ENCODE data around the gene LGR5. TPM values are rescaled to one million over a fixed set of nuclear protein-coding genes. Genes with fewer than 3 reads are reported as not detected.
"Not testable (repeated sequence)": the region's sequence is repeated elsewhere in the genome, so short reads cannot be mapped to it uniquely, and the experiment has no call there.

LGR5 gene
- total RNA-seq, 1 donor: under 0.01 TPM

DNA sequence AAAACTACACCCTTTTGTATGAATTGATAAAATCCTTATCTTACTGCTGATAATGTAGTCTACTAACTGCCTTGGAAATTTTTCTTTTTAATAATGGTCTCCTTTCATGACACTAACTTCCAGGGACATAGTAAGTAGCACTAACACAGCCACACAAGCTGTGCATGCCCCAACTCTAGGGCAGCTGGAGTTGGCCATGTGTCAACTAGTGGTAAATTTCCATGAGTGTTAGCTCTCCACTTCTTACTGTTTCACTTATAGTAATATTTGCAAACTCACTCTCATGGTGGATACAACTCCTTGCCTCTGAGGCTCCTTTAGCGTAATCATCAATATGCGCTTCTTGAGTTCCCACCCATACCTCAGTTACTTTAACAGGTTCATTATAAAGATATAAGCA lies 38.0 kb downstream of the LGR5 start:
- no peaks in the 10 kb centered on the region for H3K79me2 ChIP-seq (ENCODE audit: insufficient read depth, low read length)
- H3K4me1 ChIP-seq (ENCODE audit: insufficient read depth, low read length): peaks cover 11% of the 10 kb centered on the region
- no peak overlapping the region for H3K4me2 ChIP-seq (ENCODE audit: insufficient read depth, low read length)
- DNase-seq (ENCODE audit: insufficient read length, low spot score, missing footprints): no peak
- H3K9me3 ChIP-seq (ENCODE audit: low read depth, low read length): no peaks in the 10 kb centered on the region
- TF ChIP-seq, protein P1, sequence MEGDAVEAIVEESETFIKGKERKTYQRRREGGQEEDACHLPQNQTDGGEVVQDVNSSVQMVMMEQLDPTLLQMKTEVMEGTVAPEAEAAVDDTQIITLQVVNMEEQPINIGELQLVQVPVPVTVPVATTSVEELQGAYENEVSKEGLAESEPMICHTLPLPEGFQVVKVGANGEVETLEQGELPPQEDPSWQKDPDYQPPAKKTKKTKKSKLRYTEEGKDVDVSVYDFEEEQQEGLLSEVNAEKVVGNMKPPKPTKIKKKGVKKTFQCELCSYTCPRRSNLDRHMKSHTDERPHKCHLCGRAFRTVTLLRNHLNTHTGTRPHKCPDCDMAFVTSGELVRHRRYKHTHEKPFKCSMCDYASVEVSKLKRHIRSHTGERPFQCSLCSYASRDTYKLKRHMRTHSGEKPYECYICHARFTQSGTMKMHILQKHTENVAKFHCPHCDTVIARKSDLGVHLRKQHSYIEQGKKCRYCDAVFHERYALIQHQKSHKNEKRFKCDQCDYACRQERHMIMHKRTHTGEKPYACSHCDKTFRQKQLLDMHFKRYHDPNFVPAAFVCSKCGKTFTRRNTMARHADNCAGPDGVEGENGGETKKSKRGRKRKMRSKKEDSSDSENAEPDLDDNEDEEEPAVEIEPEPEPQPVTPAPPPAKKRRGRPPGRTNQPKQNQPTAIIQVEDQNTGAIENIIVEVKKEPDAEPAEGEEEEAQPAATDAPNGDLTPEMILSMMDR (IDR thresholded peaks at IDR 0.05; ENCODE audit: extremely low read depth, low read depth, low read length): no peak
- no peaks in the 10 kb centered on the region for H4K20me1 ChIP-seq (ENCODE audit: insufficient read depth, low read length)
- no peak overlapping the region for H3K27ac ChIP-seq (ENCODE audit: low read depth, low read length)
- H3K36me3 ChIP-seq (ENCODE audit: insufficient read depth, low read length): no peaks in the 10 kb centered on the region
- peaks cover 2% of the 10 kb centered on the region for H3K27me3 ChIP-seq (ENCODE audit: insufficient read depth, low read length)
- no peak overlapping the region for H3K4me3 ChIP-seq (ENCODE audit: insufficient read depth, low read length)
- H2AFZ ChIP-seq (ENCODE audit: low read length): no peak overlapping the region

DNA sequence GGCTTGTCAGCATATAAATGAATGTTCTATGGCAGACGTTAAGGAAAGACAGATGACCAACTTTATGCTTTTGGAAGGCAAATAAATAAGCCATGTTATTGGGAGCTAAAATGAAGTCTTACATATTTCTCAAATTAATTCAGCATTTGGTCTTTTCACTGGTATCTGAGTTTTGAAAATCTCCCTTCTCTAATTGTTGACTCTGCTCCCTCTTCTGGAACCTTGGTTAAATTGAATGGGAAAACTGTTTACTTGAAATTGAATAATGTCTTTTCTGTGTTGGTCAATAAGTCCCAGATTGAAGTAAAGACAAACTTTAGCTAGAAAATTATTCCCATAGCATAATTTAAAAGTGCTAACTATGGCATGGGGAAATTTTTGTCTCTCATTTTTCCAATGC lies 38.7 kb downstream of the LGR5 start:
- Histone ChIP-seq H3K9me3 (ENCODE audit: low read depth, low read length) (no peaks in the 10 kb centered on the region), H3K4me3 (ENCODE audit: insufficient read depth, low read length) (no peak overlapping the region), H3K4me2 (ENCODE audit: insufficient read depth, low read length) (no peak overlapping the region), H3K4me1 (ENCODE audit: insufficient read depth, low read length) (peaks cover 11% of the 10 kb centered on the region), H3K79me2 (ENCODE audit: insufficient read depth, low read length) (no peaks in the 10 kb centered on the region), H3K27me3 (ENCODE audit: insufficient read depth, low read length) (peaks cover 7% of the 10 kb centered on the region), H3K36me3 (ENCODE audit: insufficient read depth, low read length) (no peaks in the 10 kb centered on the region), H3K27ac (ENCODE audit: low read depth, low read length) (no peak overlapping the region), H4K20me1 (ENCODE audit: insufficient read depth, low read length) (no peaks in the 10 kb centered on the region), H2AFZ (ENCODE audit: low read length) (no peak overlapping the region)
- TF ChIP-seq, protein P1 (IDR thresholded peaks at IDR 0.05; ENCODE audit: extremely low read depth, low read depth, low read length): peak; percentile 10
- DNase-seq (ENCODE audit: insufficient read length, low spot score, missing footprints): no peak

DNA sequence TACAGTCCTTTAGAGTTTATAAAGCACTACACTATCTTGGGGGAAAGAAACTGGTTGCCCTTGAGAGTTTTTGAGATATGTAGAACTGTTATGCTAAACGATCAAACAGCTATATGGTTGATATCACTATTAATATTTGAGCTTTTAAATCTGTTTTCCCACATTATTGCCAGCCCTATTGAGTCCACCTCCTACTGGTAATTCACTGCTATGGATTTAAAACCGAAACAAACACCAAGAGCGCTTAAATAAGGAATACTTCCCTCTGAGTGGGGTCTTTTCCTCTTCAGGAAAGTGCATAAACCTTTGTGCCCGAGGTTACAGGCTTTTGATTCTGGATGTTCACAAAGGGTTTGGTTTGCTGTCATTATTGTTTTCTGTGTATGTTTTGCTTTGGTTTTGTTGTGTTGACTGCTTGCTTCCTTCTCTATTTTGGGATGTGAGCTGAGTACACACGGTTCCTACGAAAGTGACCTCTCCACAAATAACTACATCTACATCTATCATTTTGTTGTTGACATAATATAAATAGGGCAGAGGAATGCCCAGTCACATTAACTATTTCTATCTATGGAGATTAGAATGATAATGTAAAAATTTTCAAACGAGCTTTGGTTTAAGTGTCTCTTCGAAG lies 44.8 kb downstream of the LGR5 start:
- H3K9me3 ChIP-seq (ENCODE audit: low read depth, low read length): no peaks in the 10 kb centered on the region
- H3K36me3 ChIP-seq (ENCODE audit: insufficient read depth, low read length): no peaks in the 10 kb centered on the region
- H3K27me3 ChIP-seq (ENCODE audit: insufficient read depth, low read length): peaks cover 22% of the 10 kb centered on the region
- no peaks in the 10 kb centered on the region for H3K4me1 ChIP-seq (ENCODE audit: insufficient read depth, low read length)
- no peak for DNase-seq (ENCODE audit: insufficient read length, low spot score, missing footprints)
- TF ChIP-seq, protein P1 (IDR thresholded peaks at IDR 0.05; ENCODE audit: extremely low read depth, low read depth, low read length): no peak
- peak overlapping the region; percentile 53 for H3K4me3 ChIP-seq (ENCODE audit: insufficient read depth, low read length)
- H3K79me2 ChIP-seq (ENCODE audit: insufficient read depth, low read length): no peaks in the 10 kb centered on the region
- peak overlapping the region; percentile 56 for H3K4me2 ChIP-seq (ENCODE audit: insufficient read depth, low read length)
- no peak overlapping the region for H3K27ac ChIP-seq (ENCODE audit: low read depth, low read length)
- no peak overlapping the region for H2AFZ ChIP-seq (ENCODE audit: low read length)
- H4K20me1 ChIP-seq (ENCODE audit: insufficient read depth, low read length): no peaks in the 10 kb centered on the region

DNA sequence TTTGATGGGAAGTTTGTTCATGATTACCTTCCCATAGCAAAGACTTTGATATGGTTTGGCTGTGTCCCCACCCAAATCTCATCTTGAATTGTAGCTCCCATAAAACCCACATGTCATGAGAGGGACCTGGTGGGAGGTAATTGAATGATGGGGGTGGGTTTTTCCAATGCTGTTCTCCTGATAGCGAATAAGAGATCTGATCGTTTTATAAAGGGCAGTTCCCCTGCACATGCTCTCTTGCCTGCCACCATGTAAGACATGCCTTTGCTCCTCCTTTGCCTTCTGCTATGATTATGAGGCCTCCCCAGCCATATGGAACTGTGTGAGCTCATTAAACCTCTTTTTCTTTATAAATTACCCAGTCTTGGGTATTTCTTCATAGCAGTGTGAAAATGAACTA lies 51.2 kb downstream of the LGR5 start:
- not testable (repeated sequence) for H3K9me3 ChIP-seq (ENCODE audit: low read depth, low read length); DNase-seq (ENCODE audit: insufficient read length, low spot score, missing footprints); H3K36me3 ChIP-seq (ENCODE audit: insufficient read depth, low read length); H3K27ac ChIP-seq (ENCODE audit: low read depth, low read length); H3K4me3 ChIP-seq (ENCODE audit: insufficient read depth, low read length); H3K4me1 ChIP-seq (ENCODE audit: insufficient read depth, low read length); H3K27me3 ChIP-seq (ENCODE audit: insufficient read depth, low read length); H2AFZ ChIP-seq (ENCODE audit: low read length); H3K79me2 ChIP-seq (ENCODE audit: insufficient read depth, low read length); H3K4me2 ChIP-seq (ENCODE audit: insufficient read depth, low read length); H4K20me1 ChIP-seq (ENCODE audit: insufficient read depth, low read length)
